Measurements from ENCODE around the gene APOL3. TPM values are rescaled to one million over a fixed set of nuclear protein-coding genes. Genes with fewer than 3 reads are reported as not detected.
"Not testable (repeated sequence)": the region's sequence is repeated elsewhere in the genome, so short reads cannot be mapped to it uniquely, and the experiment has no call there.

APOL3 gene
- total RNA-seq, 1 experiment from 2014 or later, result 17.6 TPM

- no peaks in the 10 kb centered on the region for H3K36me3 ChIP-seq
- no peaks in the 10 kb centered on the region for H3K9me3 ChIP-seq
- no peaks in the 10 kb centered on the region for H3K27me3 ChIP-seq
- DNase-seq, result no peak
- H3K4me3 ChIP-seq, result no peak overlapping the region
These were observed 30.8 kb downstream of the APOL3 start for GRCh38 chr22:36129486-36130388.

GRCh38 chr22:36129071-36129470, 31.5 kb downstream of the APOL3 start:
- Histone ChIP-seq H3K4me3 (no peak overlapping the region), H3K9me3 (no peaks in the 10 kb centered on the region), H3K27me3 (no peaks in the 10 kb centered on the region), H3K36me3 (no peaks in the 10 kb centered on the region)
- no peak for DNase-seq

GRCh38 chr22:36125994-36126531, 34.5 kb downstream of the APOL3 start:
- Histone ChIP-seq H3K27me3 (no peaks in the 10 kb centered on the region), H3K36me3 (no peaks in the 10 kb centered on the region), H3K4me3 (no peak overlapping the region), H3K9me3 (no peaks in the 10 kb centered on the region)
- DNase-seq, result no peak

- Histone ChIP-seq H3K36me3 (no peaks in the 10 kb centered on the region), H3K4me3 (no peak overlapping the region), H3K9me3 (no peaks in the 10 kb centered on the region), H3K27me3 (no peaks in the 10 kb centered on the region)
- DNase-seq, result no peak
These were observed 35.1 kb downstream of the APOL3 start for GRCh38 chr22:36125434-36125833.

DNA sequence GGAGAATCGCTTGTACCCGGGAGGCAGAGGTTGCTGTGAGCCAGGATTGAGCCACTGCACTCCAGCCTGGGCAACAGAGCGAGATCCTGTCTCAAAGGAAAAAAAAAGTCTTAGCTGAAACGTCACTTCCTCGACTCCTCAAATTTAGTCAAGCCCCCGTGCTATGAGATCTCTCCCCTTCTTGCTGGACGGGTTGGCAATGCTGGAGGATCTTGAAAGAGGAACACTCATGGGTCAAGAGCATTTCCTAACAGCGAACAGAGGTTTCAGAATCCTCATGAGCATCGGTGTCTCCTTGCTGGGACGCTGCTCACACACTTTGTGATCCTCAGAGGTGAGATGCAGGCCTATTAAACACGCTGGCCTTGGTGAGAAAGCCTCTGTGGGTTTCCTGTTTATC, 35.9 kb downstream of the APOL3 start:
- Histone ChIP-seq H3K36me3 (no peaks in the 10 kb centered on the region), H3K9me3 (no peaks in the 10 kb centered on the region), H3K4me3 (no peak overlapping the region), H3K27me3 (no peaks in the 10 kb centered on the region)
- no peak for DNase-seq

DNA sequence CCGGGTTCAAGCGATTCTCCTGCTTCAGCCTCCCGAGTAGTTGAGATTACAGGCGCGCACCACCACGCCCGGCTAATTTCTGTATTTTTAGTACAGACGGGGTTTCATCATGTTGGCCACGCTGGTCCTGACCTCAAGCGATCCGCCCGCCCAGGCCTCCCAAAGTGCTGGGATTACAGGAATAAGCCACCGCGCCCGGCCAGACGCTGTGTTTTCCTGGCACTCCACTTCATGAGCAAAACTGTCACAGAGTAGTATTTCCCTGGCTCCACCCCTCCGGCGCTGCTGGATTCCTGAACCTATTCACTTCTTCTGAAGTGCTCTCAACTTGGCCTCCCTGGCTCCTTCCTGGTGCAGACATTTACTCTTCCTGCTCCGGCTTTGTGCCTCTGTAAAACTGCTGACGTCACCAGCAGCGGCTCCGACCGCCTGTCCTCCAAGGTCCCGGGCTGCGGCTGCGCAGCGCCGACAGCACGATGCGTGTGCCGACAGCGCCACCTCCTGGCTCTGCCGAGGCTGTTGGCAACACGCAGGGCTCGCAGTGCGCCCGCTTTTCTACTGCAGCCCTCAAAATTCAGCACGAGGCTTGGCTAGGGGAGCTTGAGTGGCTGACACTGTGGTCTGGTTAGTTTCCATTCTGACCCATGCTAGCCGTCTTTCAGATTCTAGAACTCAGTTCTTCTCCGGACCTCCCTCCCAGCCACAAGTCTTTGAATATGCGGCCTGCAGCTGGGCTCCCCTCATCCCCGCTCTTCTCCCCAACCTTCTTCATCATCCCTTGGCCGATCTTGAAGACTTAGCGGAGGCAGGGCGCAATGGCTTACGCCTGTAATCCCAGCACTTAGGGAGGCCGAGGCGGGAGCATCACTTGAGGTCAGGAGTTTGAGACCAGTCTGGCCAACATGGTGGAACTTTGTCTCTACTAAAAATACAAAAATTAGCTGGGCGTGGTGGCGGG, 36.6 kb downstream of the APOL3 start:
- no peaks in the 10 kb centered on the region for H3K36me3 ChIP-seq
- H3K4me3 ChIP-seq, result 0 out of 2 replicates have a peak overlapping the region, but pooled peaks have one; percentile 18
- DNase-seq, result peak; percentile 93
- no peaks in the 10 kb centered on the region for H3K9me3 ChIP-seq
- H3K27me3 ChIP-seq, result no peaks in the 10 kb centered on the region

DNA sequence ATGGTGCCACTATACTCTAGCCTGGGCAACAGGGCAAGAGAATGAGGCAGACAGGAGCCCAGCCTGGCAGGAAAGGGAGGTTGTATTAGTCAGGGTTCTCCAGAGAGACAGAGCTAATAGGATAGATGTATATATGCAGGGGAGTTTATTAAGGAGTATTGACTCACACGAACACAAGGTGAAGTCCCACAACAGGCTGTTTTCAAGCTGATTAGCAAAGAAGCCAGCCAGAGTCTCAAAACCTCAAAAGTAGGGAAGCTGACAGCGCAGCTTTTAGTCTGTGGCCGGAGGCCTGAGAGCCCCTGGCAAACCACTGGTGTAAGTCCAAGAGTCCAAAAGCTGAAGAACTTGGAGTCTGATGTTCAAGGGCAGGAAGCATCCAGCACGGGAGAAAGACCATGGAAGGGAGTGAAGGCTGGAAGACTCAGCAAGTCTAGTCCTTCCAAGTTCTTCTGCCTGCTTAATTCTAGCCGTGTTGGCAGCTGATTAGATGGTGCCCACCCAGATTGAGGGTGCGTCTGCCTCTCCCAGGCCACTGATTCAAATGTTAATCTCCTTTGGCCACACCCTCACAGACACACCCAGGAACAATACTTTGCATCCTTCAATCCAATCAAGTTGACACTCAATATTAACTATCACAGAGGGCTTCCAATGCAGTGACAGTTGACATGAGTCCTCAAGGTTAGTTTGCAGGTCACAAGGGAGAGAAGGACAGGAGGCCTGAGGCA, 39.8 kb downstream of the APOL3 start:
- H3K27me3 ChIP-seq, H3K4me3 ChIP-seq, H3K9me3 ChIP-seq, H3K36me3 ChIP-seq: not testable (repeated sequence)
- peak; percentile 12 for DNase-seq

DNA sequence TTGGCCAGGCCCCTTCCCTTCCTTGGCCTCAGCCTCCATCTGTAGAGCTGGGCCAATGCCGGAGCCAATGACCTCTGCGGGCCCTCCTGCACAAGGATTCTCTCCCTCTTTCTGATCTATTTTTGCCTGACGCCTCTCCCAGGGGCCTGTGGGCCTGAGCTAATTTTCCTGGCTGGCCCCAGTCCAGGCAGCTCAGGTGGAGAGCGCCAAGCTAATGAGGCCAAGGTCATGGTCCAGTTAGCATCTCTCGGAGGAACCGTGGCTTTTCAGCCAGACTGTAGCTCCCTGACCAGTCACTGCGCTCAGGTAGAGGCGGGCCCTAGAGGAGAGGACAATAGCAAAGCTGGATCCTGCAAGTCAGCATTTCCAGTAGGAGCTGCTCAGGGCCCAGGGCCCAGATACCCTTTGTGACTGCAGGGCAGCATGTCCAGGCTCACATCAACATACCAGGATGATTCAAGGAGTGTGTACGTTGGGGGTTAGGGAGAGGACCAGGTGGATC, 43.5 kb downstream of the APOL3 start:
- no peaks in the 10 kb centered on the region for H3K36me3 ChIP-seq
- no peaks in the 10 kb centered on the region for H3K27me3 ChIP-seq
- no peak overlapping the region for H3K4me3 ChIP-seq
- H3K9me3 ChIP-seq, result no peaks in the 10 kb centered on the region
- DNase-seq, result no peak

DNA sequence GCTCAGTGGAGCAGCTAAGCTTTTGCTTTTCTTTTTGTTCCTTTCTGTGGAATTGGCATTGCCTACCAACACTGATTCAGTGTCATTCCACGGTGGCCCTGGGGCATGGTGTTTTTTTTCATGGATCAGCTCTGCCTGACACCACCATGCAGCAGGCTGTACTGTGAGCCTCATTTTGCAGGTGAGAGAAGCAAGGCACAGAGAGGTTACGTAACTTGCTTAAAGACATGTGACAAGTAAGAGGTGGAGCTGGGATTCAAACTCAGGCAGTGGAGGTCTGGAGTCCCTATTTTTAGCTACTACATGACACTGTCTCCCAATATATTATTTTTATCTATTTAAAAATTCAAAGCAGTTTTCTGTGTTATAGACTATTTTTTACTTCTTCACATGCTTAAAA, 44.4 kb downstream of the APOL3 start:
- Histone ChIP-seq H3K27me3 (no peaks in the 10 kb centered on the region), H3K36me3 (no peaks in the 10 kb centered on the region), H3K4me3 (no peak overlapping the region), H3K9me3 (no peaks in the 10 kb centered on the region)
- DNase-seq, result no peak

DNA sequence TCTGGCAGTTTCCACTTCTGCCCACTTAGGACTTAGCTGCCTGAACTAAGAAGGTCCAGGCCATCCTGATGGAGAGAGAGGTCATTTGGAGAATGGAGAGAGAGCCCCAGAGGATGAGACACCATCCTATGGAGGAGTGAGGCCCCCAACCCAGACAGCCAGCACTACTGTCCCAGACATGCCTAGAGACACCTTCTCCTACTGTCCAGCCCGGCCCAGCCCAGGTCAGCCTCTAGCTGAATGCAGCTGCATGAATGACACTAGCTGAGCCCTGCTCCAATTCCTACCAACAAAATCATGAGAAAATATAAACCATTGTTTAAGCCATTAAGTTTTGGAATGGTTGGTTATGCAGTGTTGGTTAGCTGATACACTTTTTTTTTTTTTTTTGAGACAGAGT, 47.4 kb downstream of the APOL3 start:
- Histone ChIP-seq H3K9me3 (no peaks in the 10 kb centered on the region), H3K4me3 (no peak overlapping the region), H3K36me3 (no peaks in the 10 kb centered on the region), H3K27me3 (no peaks in the 10 kb centered on the region)
- no peak for DNase-seq

- H3K9me3 ChIP-seq, result no peaks in the 10 kb centered on the region
- no peak for DNase-seq
These were observed 49.2 kb downstream of the APOL3 start for GRCh38 chr22:36111316-36111715.

GRCh38 chr22:36110306-36110881, 50.2 kb downstream of the APOL3 start:
- peak; percentile 56 for DNase-seq
- Histone ChIP-seq H3K4me3 (no peak overlapping the region), H3K9me3 (no peaks in the 10 kb centered on the region), H3K27me3 (no peaks in the 10 kb centered on the region), H3K36me3 (no peaks in the 10 kb centered on the region)

More at GRCh38 chr22:36111316-36111715, 49.2 kb downstream of the APOL3 start:
- H3K4me3 ChIP-seq, result no peak overlapping the region
- no peaks in the 10 kb centered on the region for H3K36me3 ChIP-seq
- no peaks in the 10 kb centered on the region for H3K27me3 ChIP-seq

DNA sequence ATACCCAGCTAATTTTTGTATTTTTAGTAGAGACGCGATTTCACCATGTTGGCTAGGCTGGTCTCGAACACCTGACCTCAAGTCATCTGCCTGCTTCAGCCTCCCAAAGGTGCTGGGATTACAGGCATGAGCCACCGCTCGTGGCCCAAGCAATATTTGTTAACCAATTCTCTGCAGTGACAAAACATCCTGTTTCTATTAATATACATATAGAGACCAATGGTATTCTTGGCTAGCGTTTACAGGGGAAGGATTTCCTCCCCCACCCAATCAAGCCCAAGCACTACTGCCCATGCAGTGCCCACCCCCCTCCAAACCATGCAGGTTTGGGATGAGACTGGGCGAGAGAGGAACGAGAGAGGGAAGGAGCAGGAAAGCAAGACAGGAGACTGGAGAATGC, 53.1 kb downstream of the APOL3 start:
- Histone ChIP-seq H3K27me3 (no peaks in the 10 kb centered on the region), H3K9me3 (no peaks in the 10 kb centered on the region), H3K4me3 (no peak overlapping the region), H3K36me3 (no peaks in the 10 kb centered on the region)
- no peak for DNase-seq

DNA sequence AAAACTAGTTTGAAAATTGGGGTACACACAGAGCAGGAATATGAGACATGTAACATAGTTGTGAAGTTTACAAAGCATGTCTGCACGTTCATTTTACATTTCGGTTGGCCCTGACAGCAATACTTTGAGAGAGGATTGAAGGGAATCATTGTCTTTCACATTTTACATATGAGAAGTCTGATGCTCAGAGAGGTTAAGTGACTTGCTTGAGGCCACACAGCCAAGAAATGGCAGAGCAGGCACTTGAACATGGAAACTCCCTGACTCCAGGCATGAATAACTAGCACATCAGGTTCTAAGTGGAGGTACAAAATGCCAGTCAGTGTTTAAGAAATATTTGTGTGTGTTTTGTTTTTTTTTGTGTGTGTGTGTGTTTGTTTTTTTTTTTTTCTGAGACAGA, 53.6 kb downstream of the APOL3 start:
- H3K4me3 ChIP-seq, result no peak overlapping the region
- no peak for DNase-seq
- no peaks in the 10 kb centered on the region for H3K9me3 ChIP-seq
- H3K27me3 ChIP-seq, result no peaks in the 10 kb centered on the region
- no peaks in the 10 kb centered on the region for H3K36me3 ChIP-seq

GRCh38 chr22:36104988-36105387, 55.6 kb downstream of the APOL3 start:
- DNase-seq, result peak; percentile 60
- H3K4me3 ChIP-seq, result no peak overlapping the region
- H3K36me3 ChIP-seq, result no peaks in the 10 kb centered on the region
- H3K27me3 ChIP-seq, result no peaks in the 10 kb centered on the region
- H3K9me3 ChIP-seq, result no peaks in the 10 kb centered on the region

GRCh38 chr22:36104435-36104834, 56.1 kb downstream of the APOL3 start:
- Histone ChIP-seq H3K27me3 (no peaks in the 10 kb centered on the region), H3K9me3 (no peaks in the 10 kb centered on the region), H3K4me3 (no peak overlapping the region), H3K36me3 (no peaks in the 10 kb centered on the region)
- DNase-seq, result no peak

Measured in MG63 (cell line).